Activated CD8-positive, alpha-beta memory T cell treated with anti-CD3 and anti-CD28 coated beads for 36 hours (primary cell): Measurements from ENCODE around the gene SLC27A1. TPM values are rescaled to one million over a fixed set of nuclear protein-coding genes. Genes with fewer than 3 reads are reported as not detected.

Source experiments
- CTCF ChIA-PET: fragments of 350-600 bp; sonication (Branson Sonifier 250); formaldehyde crosslinking; loops from one replicate; lab custom pipeline; 2021; ENCODE audit warnings: antibody characterized with exemption; lab: Charles Lee
- POLR2A ChIA-PET: fragments of 350-600 bp; sonication (Branson Sonifier 250); formaldehyde crosslinking; loops from one replicate; lab custom pipeline; 2021; ENCODE audit warnings: antibody characterized with exemption; lab: Charles Lee
- total RNA-seq, 2 experiments: library from RNA; stranded (reverse); gene quantifications; one replicate each; pipeline ENCODE4 v1.2.3, GENCODE V29; 2021

Gene SLC27A1
- total RNA-seq, 2 experiments from 2014 or later = 2.5 to 3.2 TPM

DNA sequence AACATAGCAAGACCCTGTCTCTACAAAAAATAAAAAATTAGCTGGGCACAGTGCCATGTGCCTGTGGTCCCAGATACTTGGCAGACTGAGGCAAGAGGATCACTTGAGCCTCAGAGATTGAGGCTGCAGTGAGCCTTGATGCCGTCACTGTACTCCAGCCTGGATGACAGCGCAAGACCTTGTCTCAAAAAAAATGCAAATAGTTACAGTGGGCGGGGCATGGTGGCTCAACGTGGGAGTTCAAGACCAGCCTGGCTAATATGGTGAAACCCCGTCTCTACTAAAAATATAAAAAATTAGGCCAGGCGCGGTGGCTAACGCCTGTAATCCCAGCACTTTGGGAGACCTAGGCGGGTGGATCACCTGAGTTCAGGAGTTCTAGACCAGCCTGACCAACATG is 49.6 kb downstream of the SLC27A1 start:
- ChIA-PET POLR2A (no interaction called here), CTCF (interaction anchor here (1.0 to 1.8 kb wide), 2 partner anchors 18 to 23 kb away, joined by 3 to 8 read pairs; no protein-coding TSS in a partner anchor)

DNA sequence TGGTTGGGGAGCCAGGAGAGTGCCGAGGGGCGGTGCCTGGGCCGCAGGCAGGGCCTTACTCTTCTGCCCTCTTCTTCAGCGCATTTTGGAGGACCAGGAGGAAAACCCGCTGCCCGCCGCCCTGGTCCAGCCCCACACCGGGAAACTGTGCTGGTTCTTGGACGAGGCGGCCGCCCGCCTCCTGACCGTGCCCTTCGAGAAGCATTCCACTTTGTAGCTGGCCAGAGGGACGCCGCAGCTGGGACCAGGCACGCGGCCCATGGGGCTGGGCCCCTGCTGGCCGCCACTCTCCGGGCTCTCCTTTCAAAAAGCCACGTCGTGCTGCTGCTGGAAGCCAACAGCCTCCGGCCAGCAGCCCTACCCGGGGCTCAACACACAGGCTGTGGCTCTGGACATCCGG is 50.5 kb downstream of the SLC27A1 start:
- POLR2A ChIA-PET = interaction anchor here (0.6 kb wide), 2 partner anchors 39 to 310 kb away, joined by 3 to 5 read pairs; no protein-coding TSS in a partner anchor
- CTCF ChIA-PET = interaction anchor here (1.0 to 1.8 kb wide), 2 partner anchors 17 to 24 kb away, joined by 3 to 8 read pairs; no protein-coding TSS in a partner anchor

DNA sequence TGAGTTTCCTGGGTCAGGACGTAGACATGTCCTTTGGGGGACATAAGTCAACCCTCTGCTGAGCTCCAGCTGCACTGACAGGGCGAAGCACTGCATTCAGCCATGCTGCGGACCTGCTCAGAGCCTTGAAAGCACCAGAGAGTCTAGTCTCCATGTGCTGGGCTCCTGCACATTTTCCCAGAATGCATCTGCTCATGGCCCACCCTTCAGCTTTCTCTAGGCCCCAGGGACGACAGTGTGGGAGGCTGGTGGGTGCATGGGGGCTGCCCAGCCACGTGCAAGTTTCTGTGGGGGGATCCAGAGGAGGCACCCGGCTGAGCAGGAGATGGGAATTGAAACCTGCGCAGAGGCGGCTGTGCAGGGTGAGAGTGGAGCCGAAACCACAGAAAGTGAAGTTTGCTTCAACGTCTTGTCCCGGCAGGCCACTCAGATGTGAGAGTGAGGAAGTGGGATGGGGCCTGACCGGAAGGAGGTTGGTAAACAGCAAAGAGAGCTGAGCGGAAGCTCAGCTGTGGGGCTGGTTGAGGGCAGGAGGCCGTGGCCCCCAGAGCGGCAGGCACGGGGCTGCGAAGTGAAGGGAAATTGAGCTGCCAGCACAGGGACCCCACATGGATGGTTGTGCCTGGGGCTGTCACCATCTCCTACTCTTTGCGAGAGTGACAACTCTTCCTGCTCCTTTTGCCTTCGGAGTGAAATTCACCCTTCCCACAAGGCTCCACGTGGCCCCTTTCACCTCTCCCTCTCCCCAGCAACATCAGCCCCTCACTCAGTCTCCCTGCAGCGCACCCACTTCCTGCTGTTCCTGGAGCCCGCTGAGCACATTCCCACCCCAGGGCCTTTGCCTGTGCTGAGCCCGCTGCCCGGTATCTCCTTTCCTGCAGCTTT is 52.9 kb downstream of the SLC27A1 start:
- ChIA-PET CTCF (interaction anchor here (0.6 to 3.2 kb wide), 5 partner anchors 11 to 52 kb away, joined by 3 to 17 read pairs (median 4); partner anchors contain the start of gene PGLS), POLR2A (interaction anchor here (0.9 to 2.1 kb wide), 3 partner anchors 12 to 197 kb away, joined by 3 to 9 read pairs (median 3); partner anchors contain the start of gene PGLS)

DNA sequence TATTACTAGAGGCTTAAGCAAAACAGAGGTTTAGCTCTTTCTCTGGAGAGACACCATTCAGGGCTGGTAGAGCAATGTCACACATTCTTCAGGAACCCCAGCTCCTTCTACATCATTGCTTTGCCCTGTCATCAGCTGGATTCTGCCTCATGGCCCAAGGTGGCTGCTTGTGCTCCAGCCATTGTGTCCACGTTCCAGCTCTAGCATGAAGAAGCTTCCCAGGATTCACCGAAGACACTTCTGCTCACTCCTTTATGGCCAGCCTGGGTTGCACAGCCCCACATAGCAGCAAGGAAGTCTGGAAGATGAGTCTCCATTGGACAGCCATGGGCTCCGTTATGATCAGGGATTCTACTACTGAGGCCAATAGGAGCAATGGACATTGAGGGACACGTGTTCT is 54.3 kb downstream of the SLC27A1 start:
- POLR2A ChIA-PET = interaction anchor here (2.1 kb wide), 1 partner anchor 13 kb away, joined by 9 read pairs; the partner anchor contains the start of gene PGLS

DNA sequence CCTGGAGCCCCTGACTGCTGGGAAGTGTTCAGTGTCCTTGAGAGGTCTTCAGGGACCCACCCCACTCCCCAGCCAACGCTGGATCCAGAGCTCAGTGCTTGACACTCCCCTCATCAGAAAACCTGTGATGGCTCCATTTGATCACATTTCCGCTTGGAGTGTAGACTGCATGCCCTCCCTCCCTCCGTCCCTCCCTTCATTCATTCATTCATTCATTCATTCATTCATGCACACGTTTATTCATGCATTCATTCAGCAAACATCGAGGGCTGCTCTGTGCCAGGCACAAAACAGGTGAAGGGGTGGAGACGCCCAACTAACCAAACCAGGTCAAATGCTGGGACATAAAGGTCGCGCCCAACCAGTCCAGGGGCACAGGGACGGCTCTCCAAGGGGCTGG is 54.8 kb downstream of the SLC27A1 start:
- POLR2A ChIA-PET = no interaction called here
- CTCF ChIA-PET = interaction anchor here (0.5 to 3.2 kb wide), 3 partner anchors 29 to 1415 kb away, joined by 4 to 17 read pairs (median 4); no protein-coding TSS in a partner anchor

More for the DNA sequence above, 54.3 kb downstream of the SLC27A1 start:
- CTCF ChIA-PET = interaction anchor here (0.5 to 3.2 kb wide), 4 partner anchors 13 to 1414 kb away, joined by 4 to 17 read pairs (median 6); partner anchors contain the start of gene PGLS

DNA sequence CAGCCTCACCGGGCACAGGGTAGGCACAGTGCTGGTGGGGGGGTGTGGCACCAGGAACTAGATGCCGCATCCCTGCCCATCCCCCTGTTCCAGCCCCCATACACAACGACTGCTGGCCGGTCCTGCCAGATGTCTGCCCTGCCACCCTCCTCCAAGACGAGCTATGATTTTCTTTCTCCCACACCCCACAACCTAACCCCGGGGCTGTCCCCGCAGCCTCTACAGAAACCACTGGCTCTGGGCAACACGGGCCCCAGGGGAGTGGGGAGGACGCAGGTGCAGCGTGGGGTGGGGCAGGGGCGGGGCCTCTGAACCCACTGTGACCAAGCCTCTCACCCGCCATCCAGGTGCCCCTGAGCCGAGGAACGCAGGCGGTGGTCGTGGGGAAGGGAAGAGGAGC is 56.6 kb downstream of the SLC27A1 start:
- ChIA-PET CTCF (no interaction called here), POLR2A (no interaction called here)

DNA sequence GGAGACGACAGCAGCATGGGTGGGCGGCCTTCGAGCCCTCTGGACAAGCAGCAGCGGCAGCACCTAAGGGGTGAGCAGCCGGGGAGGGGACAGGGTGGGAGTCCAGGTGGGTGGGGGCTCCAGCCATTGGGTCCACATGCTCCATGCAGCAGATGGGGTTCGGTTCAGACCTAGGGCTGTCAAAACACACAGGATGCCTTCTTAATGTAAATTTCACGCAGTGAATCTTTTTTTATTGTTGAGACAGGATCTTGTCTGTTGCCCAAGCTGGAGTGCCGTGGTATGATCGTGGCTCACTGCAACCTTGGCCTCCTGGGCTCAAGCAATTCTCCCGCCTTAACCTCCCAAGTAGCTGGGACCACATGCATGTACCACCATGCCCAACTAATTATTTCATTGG is 57.0 kb downstream of the SLC27A1 start:
- CTCF ChIA-PET = no interaction called here

DNA sequence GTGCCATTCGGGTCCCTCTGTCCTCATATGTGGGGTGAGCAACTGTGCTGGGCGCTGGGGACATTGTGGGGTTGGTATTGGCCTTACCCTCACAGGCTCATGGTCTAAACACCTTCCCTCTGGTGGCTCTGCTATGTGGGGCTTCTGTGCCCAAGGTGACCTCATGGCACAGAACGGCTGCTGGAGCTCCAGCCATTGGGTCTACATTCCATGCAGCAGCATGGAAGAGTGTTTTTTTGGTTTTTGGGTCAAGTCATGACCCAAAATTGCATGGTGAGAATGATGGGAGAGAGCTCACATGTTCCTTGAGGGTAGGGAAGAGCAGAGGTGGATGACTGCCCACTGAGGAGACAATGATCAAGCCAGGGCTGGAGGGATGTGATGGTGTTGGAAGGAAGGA is 58.3 kb downstream of the SLC27A1 start:
- ChIA-PET CTCF (interaction anchor here (0.6 to 1.8 kb wide), 2 partner anchors 10 to 248 kb away, joined by 4 to 8 read pairs; no protein-coding TSS in a partner anchor), POLR2A (no interaction called here)

More for the DNA sequence above, 57.0 kb downstream of the SLC27A1 start:
- POLR2A ChIA-PET = no interaction called here

DNA sequence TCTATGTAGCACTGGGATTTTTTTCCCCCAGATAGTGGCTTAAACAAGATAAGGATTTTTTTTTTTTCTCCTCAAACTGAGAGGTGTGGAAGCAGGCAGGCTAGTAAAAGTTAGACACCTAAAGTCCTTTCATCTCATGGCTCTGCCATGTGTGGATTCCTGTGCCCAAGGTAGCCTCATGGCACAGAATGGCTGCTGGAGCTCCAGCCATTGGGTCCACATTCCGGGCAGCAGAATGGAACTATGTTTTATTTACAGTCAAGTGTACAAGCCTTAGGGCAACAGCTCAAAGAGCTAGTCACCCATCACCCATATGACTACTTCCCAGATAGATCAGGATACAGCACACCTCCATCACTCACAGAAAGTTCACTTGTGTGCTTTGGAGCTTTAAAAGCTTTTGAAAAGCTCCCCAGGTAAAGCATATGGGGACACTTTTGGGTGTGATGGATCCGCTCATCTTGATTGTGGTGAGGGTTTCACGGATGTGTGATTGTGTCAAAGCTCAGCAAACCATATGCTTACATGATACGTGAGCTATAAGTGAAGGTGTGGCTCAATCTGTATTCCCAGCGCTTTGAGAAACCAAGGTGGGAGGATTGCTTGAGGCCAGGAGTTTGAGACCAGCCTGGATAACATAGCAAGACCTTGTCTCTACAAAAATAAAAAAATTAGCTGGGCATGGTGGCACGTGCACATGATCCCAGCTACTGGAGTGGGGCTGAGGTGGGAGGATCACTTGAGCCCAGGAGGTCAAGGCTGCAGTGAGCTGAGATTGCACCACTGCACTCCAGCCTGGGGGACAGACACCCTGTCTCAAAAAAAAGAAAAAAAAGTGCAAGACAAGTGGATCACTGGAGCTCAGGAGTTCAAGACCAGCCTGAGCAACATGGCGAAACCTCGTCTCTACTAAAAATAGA is 59.2 kb downstream of the SLC27A1 start:
- ChIA-PET POLR2A (interaction anchor here (0.5 kb wide), 1 partner anchor 20 kb away, joined by 10 read pairs; no protein-coding TSS in a partner anchor), CTCF (interaction anchor here (0.6 to 1.8 kb wide), 5 partner anchors 9 to 144 kb away, joined by 3 to 8 read pairs (median 3); partner anchors contain the start of gene PGLS)

DNA sequence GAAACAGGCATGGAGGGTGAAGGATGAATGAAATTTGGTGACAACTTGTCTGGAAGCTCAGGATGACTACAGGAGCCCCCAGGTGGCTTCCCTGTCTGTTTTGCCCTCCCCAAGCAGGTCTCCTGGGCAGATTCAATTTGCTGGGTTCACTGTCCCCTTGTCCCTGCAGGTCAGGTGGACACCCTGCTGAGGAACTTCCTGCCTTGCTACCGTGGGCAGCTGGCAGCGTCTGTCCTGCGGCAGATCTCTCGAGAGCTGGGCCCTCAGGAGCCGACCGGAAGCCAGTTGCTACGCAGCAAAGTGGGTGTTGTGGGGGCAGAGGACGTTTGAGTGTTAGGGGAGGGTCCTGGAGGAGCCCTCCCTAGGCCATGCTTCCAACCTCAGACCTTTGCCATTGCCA is 60.3 kb downstream of the SLC27A1 start:
- ChIA-PET POLR2A (no interaction called here), CTCF (interaction anchor here (0.6 kb wide), 1 partner anchor 116 kb away, joined by 3 read pairs; no protein-coding TSS in a partner anchor)

DNA sequence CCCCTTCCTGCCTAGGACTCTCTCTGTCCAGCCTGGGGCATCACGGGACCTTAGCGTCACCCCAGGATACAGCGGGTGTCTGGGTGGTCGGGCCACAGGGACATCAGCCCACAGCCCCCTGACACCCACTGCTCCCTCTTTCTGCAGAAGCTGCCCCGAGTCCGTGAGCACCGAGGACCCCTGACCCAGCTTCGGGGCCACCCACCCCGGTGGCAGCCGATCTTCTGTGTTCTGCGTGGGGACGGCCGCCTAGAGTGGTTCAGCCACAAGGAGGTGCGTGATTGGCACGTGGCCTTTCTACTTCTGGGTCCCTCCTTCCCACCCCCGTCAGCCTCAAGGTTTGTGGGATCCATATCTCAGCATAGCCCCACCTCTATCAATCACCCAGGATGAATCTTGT is 61.8 kb downstream of the SLC27A1 start:
- CTCF ChIA-PET = no interaction called here
- POLR2A ChIA-PET = no interaction called here

DNA sequence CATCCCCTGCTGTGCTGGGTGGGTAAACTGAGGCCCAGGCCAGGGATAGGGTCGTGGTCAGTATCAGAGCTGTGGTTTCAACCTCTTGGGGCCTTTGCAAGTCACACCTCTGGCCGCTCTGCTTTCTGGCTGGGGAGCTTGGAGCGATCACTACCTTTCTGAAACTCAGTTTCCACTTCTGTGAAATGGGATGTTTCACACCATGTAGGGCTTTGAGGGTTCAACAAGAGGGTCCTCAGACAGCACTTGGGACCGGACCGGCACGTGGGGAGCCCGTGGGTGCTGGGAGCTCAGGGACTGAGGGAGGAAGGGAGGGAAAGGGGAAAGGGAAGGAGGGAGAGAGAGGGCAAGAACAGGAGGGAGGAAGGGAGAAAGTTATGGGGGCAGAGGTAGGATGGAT is 62.2 kb downstream of the SLC27A1 start:
- CTCF ChIA-PET = interaction anchor here (0.5 kb wide), 1 partner anchor 131 kb away, joined by 3 read pairs; no protein-coding TSS in a partner anchor
- POLR2A ChIA-PET = interaction anchor here (0.7 kb wide), 1 partner anchor 23 kb away, joined by 3 read pairs; no protein-coding TSS in a partner anchor

DNA sequence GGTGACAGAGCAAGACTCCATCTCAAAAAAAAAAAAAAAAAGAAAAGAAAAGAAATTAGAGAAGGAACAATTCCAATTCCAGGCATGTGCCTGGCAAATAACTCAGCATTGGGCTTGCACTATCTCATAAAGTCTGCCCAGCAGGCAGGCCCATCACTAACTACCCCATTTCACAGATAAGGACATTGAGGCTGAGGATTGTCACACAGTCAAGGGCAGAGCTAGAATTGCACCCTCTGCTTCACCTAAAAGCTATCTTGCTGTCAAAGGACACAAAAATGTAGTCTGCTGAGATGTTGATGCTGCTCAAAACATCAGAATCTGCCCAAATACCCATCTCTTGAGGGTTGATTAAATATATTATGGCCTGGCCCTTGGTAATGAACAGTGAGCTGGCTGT is 64.4 kb downstream of the SLC27A1 start:
- POLR2A ChIA-PET = no interaction called here
- CTCF ChIA-PET = interaction anchor here (0.6 to 1.2 kb wide), 2 partner anchors 16 to 84 kb away, joined by 3 to 5 read pairs; no protein-coding TSS in a partner anchor

DNA sequence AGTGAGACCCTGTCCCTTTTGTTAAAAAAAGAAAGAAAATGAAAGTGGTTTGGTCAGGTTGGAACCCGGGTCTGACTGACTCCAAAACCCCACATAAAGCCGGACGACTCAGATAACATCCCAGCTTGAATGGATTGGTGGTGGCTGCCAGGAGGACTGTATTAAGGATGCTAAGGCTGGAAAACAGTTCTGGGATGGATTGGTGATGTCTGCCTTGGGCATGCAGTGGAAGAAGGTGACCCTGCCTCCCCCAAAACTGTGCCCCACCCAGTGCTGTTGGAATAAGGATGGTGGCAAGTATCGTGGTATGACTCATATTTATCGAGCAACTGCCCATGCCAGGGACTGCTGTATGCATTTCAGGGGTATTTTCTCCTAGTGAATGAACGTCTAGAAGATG is 66.6 kb downstream of the SLC27A1 start:
- ChIA-PET POLR2A (no interaction called here), CTCF (interaction anchor here (0.9 to 1.8 kb wide), 2 partner anchors 22 to 41 kb away, joined by 4 read pairs; no protein-coding TSS in a partner anchor)

DNA sequence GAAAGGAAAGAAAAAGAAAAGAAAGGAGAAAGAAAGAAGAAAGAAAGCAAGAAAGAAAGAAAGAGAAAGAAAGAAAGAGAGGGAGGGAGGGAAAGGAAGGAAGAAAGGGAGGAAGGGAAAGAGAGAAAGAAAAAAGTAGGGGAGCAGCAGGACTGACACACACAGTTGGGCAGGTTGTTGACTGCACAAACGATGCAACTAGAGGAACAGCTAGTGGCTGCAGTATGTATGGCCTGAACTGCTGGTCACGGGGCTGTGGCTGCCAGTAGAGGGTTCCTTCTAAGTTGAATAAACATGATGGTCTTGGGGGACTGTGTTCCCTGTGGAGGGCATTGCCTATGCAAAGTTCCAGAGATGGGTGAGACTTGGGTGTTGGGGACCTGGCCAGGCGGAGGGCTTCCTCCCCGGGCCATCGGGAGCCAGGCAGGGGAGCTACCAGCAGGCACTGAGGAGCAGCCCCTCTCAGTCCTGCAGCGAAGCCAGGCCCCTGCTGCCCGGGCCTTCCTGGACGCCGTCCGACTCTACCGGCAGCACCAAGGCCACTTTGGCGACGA is 68.4 kb downstream of the SLC27A1 start:
- CTCF ChIA-PET = interaction anchor here (1.0 to 1.7 kb wide), 4 partner anchors 10 to 42 kb away, joined by 3 to 8 read pairs (median 5); no protein-coding TSS in a partner anchor

DNA sequence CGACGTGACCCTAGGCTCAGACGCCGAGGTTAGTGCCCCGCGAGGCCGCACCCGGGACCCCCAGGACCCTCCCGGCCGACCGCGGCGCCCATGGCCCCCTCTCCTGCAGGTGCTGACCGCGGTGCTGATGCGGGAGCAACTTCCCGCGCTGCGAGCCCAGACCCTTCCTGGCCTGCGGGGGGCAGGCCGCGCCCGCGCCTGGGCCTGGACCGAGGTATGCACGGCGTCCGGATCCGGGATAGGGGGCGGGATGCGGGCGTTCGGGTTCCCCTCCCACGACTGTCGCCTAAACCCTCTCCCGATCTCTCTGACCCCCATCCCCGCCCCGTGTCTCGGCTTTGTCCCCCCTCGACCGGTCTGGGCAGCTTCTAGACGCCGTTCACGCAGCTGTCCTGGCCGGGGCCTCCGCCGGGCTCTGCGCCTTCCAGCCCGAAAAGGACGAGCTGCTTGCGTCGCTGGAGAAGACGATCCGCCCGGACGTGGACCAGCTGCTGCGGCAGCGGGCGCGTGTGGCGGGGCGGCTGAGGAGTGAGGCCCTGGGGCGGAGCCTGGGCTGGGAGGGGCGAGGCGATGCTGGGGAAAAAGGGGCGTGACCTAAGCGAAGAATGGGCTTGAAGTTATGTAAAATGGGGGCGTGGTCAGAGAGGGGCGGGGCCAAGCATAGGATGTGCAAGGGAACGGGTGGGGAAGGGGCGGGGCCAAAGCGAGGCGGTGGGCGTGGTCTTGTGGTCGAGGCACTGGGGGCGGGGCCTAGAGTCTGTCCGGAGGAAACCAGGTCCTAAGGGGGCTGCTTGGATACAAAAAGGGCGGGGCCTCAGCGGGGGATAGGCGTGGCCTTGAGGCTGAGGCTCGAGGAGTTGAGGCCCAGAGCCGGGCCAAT is 69.2 kb downstream of the SLC27A1 start:
- POLR2A ChIA-PET = interaction anchor here (1.0 kb wide), 1 partner anchor 16 kb away, joined by 3 read pairs; no protein-coding TSS in a partner anchor
- CTCF ChIA-PET = interaction anchor here (1.3 to 1.7 kb wide), 2 partner anchors 10 to 20 kb away, joined by 4 to 8 read pairs; no protein-coding TSS in a partner anchor

More for the DNA sequence above, 68.4 kb downstream of the SLC27A1 start:
- POLR2A ChIA-PET = interaction anchor here (0.8 to 1.0 kb wide), 2 partner anchors 15 to 35 kb away, joined by 3 to 10 read pairs; no protein-coding TSS in a partner anchor

DNA sequence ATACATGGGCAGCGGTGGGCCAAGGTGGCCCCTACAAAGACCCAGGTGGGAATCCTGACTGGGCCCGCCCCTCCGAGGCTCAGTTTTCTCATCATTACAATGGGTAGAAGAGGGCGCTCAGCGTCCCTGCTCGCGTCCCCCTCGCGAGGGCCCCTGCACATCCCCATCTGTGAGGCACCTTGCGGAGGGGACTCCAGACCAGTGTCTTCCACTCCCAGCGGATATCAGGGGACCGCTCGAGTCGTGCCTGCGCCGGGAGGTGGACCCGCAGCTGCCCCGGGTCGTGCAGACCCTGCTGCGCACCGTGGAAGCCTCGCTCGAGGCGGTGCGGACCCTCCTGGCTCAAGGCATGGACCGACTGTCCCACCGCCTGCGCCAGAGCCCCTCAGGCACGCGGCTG is 69.8 kb downstream of the SLC27A1 start:
- ChIA-PET POLR2A (interaction anchor here (1.0 kb wide), 1 partner anchor 17 kb away, joined by 3 read pairs; no protein-coding TSS in a partner anchor), CTCF (interaction anchor here (0.6 to 1.3 kb wide), 2 partner anchors 14 to 19 kb away, joined by 3 to 4 read pairs; no protein-coding TSS in a partner anchor)
